GM19043 (cell line): ENCODE measurements around the gene IGF2BP2.
"Not testable (repeated sequence)": the region's sequence is repeated elsewhere in the genome, so short reads cannot be mapped to it uniquely, and the experiment has no call there.

ENCODE experiments used
- ATAC-seq: cut with Tn5 transposase; IDR thresholded peaks from one replicate; pipeline ENCODE4 v1.9.1; 2021; ENCODE audit warnings: low read depth; ENCODE audit not compliant: unreplicated experiment

Gene IGF2BP2

GRCh38 chr3:185813205-185813604 is 11.6 kb downstream of the IGF2BP2 start:
- ATAC-seq = no peak

- no peak for ATAC-seq
Measured at GRCh38 chr3:185807445-185808068, 17.3 kb downstream of the IGF2BP2 start.

GRCh38 chr3:185798831-185799110 is 26.1 kb downstream of the IGF2BP2 start:
- ATAC-seq = not testable (repeated sequence)

GRCh38 chr3:185797993-185798830 is 26.6 kb downstream of the IGF2BP2 start:
- no peak for ATAC-seq

GRCh38 chr3:185797108-185797881 is 27.5 kb downstream of the IGF2BP2 start:
- no peak for ATAC-seq

- ATAC-seq = no peak
Measured at GRCh38 chr3:185796431-185797107, 28.3 kb downstream of the IGF2BP2 start.

GRCh38 chr3:185793381-185793780 is 31.5 kb downstream of the IGF2BP2 start:
- ATAC-seq = no peak

GRCh38 chr3:185792955-185793354 is 31.9 kb downstream of the IGF2BP2 start:
- ATAC-seq = no peak

- ATAC-seq = no peak
Measured at GRCh38 chr3:185789891-185790830, 34.7 kb downstream of the IGF2BP2 start.

GRCh38 chr3:185789134-185789533 is 35.7 kb downstream of the IGF2BP2 start:
- ATAC-seq = no peak

- ATAC-seq = no peak
Measured at GRCh38 chr3:185788292-185788691, 36.5 kb downstream of the IGF2BP2 start.

GRCh38 chr3:185786956-185787877 is 37.6 kb downstream of the IGF2BP2 start:
- ATAC-seq = no peak

GRCh38 chr3:185786258-185786657 is 38.6 kb downstream of the IGF2BP2 start:
- ATAC-seq = not testable (repeated sequence)

GRCh38 chr3:185784317-185784716 is 40.5 kb downstream of the IGF2BP2 start:
- no peak for ATAC-seq

GRCh38 chr3:185781759-185782158 is 43.1 kb downstream of the IGF2BP2 start:
- ATAC-seq = no peak

- ATAC-seq = no peak
Measured at GRCh38 chr3:185779461-185779860, 45.4 kb downstream of the IGF2BP2 start.

- ATAC-seq = no peak
Measured at GRCh38 chr3:185778821-185779220, 46.0 kb downstream of the IGF2BP2 start.

- ATAC-seq = no peak
Measured at GRCh38 chr3:185778094-185778493, 46.7 kb downstream of the IGF2BP2 start.

- ATAC-seq = no peak
Measured at GRCh38 chr3:185770109-185770508, 54.7 kb downstream of the IGF2BP2 start.
